SK-N-SH (cell line): ENCODE measurements around the gene IKZF1. TPM values are rescaled to one million over a fixed set of nuclear protein-coding genes. Genes with fewer than 3 reads are reported as not detected.
A peak's percentile ranks its signal among the peaks of the same experiment; 100 is the strongest.

Experiments
- CTCF ChIA-PET: fragments of 300-600, 350-600 bp; formaldehyde crosslinking; extraction: SDS; loops from one replicate; lab custom pipeline; 2021; lab: Yijun Ruan, JAX
- POLR2A ChIA-PET: fragments of 350-600 bp; sonication (Branson Sonifier 250); formaldehyde crosslinking; extraction: SDS; loops from one replicate; lab custom pipeline; 2020; ENCODE audit warnings: antibody characterized with exemption, inconsistent platforms; lab: Yijun Ruan, JAX
- DNase-seq: peaks from one replicate; pipeline ENCODE4 v3.0.0; 2012
- H2AFZ ChIP-seq: fragments of 200-600 bp; sonication (generic); 2 replicates; pipeline ENCODE4 v1.8.1; 2016; ENCODE audit warnings: antibody characterized with exemption, mild to moderate bottlenecking, low read depth
- H3F3A ChIP-seq: fragments of 200-600 bp; sonication (generic); replicated peaks from 2 replicates; pipeline ENCODE3; 2016; ENCODE audit warnings: antibody characterized with exemption, mild to moderate bottlenecking; ENCODE audit not compliant: insufficient read depth
- H3K27ac ChIP-seq, 2 experiments: fragments of 200-500 bp in 1 of 2; fragments of 200-600 bp in 1 of 2; sonication (Bioruptor generic) in 1 of 2; sonication (generic), shearing (Covaris generic) in 1 of 2; 2 replicates each; pipeline versions ENCODE4 v1.5.1 to v1.6.1; 2014 to 2016; ENCODE audit warnings: low read depth in 2 of 2, inconsistent platforms in 1 of 2, low read length in 1 of 2, mild to moderate bottlenecking in 1 of 2, mixed read lengths in 1 of 2
- H3K27me3 ChIP-seq: fragments of 200-600 bp; sonication (generic), shearing (Covaris generic); 2 replicates; pipeline ENCODE4 v1.6.1; 2016; ENCODE audit warnings: mixed run types; ENCODE audit not compliant: insufficient read depth
- H3K36me3 ChIP-seq, 2 experiments: fragments of 200-500 bp in 1 of 2; fragments of 200-600 bp in 1 of 2; sonication (Bioruptor generic) in 1 of 2; sonication (generic) in 1 of 2; replicated peaks in 1 of 2; 2 replicates each; pipeline versions ENCODE3 to v1.5.1; 2014 to 2016; ENCODE audit warnings: low read length in 1 of 2, mild to moderate bottlenecking in 1 of 2; ENCODE audit not compliant: insufficient read depth in 2 of 2, control insufficient read depth in 1 of 2
- H3K4me1 ChIP-seq, 2 experiments: fragments of 200-500 bp in 1 of 2; fragments of 200-600 bp in 1 of 2; sonication (Bioruptor generic) in 1 of 2; sonication (generic), shearing (Covaris generic) in 1 of 2; 2 replicates each; pipeline versions ENCODE4 v1.5.1 to v1.6.1; 2014 to 2016; ENCODE audit warnings: low read depth in 1 of 2, low read length in 1 of 2, mixed run types in 1 of 2; ENCODE audit not compliant: insufficient read depth in 2 of 2, control insufficient read depth in 1 of 2
- H3K4me2 ChIP-seq: fragments of 200-600 bp; sonication (generic), shearing (Covaris generic); 2 replicates; pipeline ENCODE4 v1.6.1; 2017; ENCODE audit warnings: mixed run types
- H3K4me3 ChIP-seq, 2 experiments: fragments of 200-500 bp in 1 of 2; fragments of 200-600 bp in 1 of 2; sonication (Bioruptor generic) in 1 of 2; sonication (generic), shearing (Covaris generic) in 1 of 2; 2 replicates each; pipeline versions ENCODE4 v1.5.1 to v1.8.1; 2014 to 2016; ENCODE audit warnings: low read depth in 2 of 2, inconsistent platforms in 1 of 2, low read length in 1 of 2, mild to moderate bottlenecking in 1 of 2, mixed read lengths in 1 of 2, moderate library complexity in 1 of 2
- H3K79me2 ChIP-seq: fragments of 200-600 bp; sonication (generic); 2 replicates; pipeline ENCODE4 v1.8.1; 2017; ENCODE audit warnings: mild to moderate bottlenecking; ENCODE audit not compliant: insufficient read depth
- H3K9ac ChIP-seq: fragments of 200-600 bp; sonication (generic); 2 replicates; pipeline ENCODE4 v1.6.1; 2017; ENCODE audit warnings: mixed run types
- H3K9me2 ChIP-seq: fragments of 200-600 bp; sonication (generic); 2 replicates; pipeline ENCODE4 v1.6.1; 2017; ENCODE audit warnings: mixed run types
- H3K9me3 ChIP-seq: fragments of 200-600 bp; sonication (generic); 2 replicates; pipeline ENCODE4 v1.6.1; 2017; ENCODE audit warnings: mixed run types, mild to moderate bottlenecking, moderate library complexity
- H4K20me1 ChIP-seq: fragments of 200-600 bp; sonication (generic); 2 replicates; pipeline ENCODE4 v1.6.1; 2017; ENCODE audit warnings: mild to moderate bottlenecking, mixed run types; ENCODE audit not compliant: insufficient read depth
- CHD2 ChIP-seq: fragments of 150-350 bp; IDR thresholded peaks from 2 replicates; pipeline ENCODE4 v1.6.1; 2018; ENCODE audit warnings: low read length; ENCODE audit not compliant: partially characterized antibody
- EP300 ChIP-seq, 2 experiments: IDR thresholded peaks; 2 replicates each; pipeline versions ENCODE4 v1.4.0 to v1.6.1; 2012; ENCODE audit warnings: borderline replicate concordance in 1 of 2, low read depth in 1 of 2, low read length in 1 of 2
- EZH2phosphoT487 ChIP-seq: fragments of 200-600 bp; sonication (generic); IDR thresholded peaks from 2 replicates; pipeline ENCODE4 v1.6.1; 2017; ENCODE audit warnings: low read depth, mixed run types, mild to moderate bottlenecking, antibody characterized with exemption, moderate library complexity, borderline replicate concordance
- FOXJ3 ChIP-seq: sonication (generic); formaldehyde crosslinking; IDR thresholded peaks from 2 replicates; pipeline ENCODE4 v1.5.1; 2020; ENCODE audit warnings: mild to moderate bottlenecking, missing genetic modification reagents
- FOXM1 ChIP-seq: IDR thresholded peaks from 2 replicates; pipeline ENCODE4 v1.4.0; 2012; ENCODE audit warnings: low read depth, mild to moderate bottlenecking
- GATA2 ChIP-seq: sonication (generic); formaldehyde crosslinking; IDR thresholded peaks from 2 replicates; pipeline ENCODE4 v1.5.0; 2020; ENCODE audit warnings: mild to moderate bottlenecking, missing genetic modification reagents
- JUND ChIP-seq: IDR thresholded peaks from 2 replicates; pipeline ENCODE4 v1.4.0; 2012
- MEF2A ChIP-seq: IDR thresholded peaks from 2 replicates; pipeline ENCODE4 v1.4.0; 2012; ENCODE audit warnings: low read depth, borderline replicate concordance
- MXI1 ChIP-seq: IDR thresholded peaks from 2 replicates; pipeline ENCODE4 v1.6.1; 2012; ENCODE audit warnings: mild to moderate bottlenecking, low read depth, low read length, improper control_type of control experiment
- POLR2AphosphoS5 ChIP-seq: IDR thresholded peaks from 2 replicates; pipeline ENCODE4 v1.6.1; 2012; ENCODE audit warnings: low read depth, low read length
- RXRA ChIP-seq: IDR thresholded peaks from 2 replicates; pipeline ENCODE4 v1.4.0; 2012; ENCODE audit warnings: low read depth, mild to moderate bottlenecking, borderline replicate concordance
- SIN3A ChIP-seq: IDR thresholded peaks from 2 replicates; pipeline ENCODE4 v1.6.1; 2012; ENCODE audit warnings: low read depth, mild to moderate bottlenecking, low read length, moderate library complexity, borderline replicate concordance
- SMC3 ChIP-seq: IDR thresholded peaks from 2 replicates; pipeline ENCODE4 v1.6.1; 2012; ENCODE audit warnings: low read depth, low read length, improper control_type of control experiment
- TAF1 ChIP-seq: IDR thresholded peaks from 2 replicates; pipeline ENCODE4 v1.6.1; 2012; ENCODE audit warnings: low read depth, mild to moderate bottlenecking, low read length, moderate library complexity, borderline replicate concordance
- YY1 ChIP-seq: IDR thresholded peaks from 2 replicates; pipeline ENCODE4 v1.4.0; 2012; ENCODE audit warnings: low read depth, mild to moderate bottlenecking
- ZBTB33 ChIP-seq: IDR thresholded peaks from 2 replicates; pipeline ENCODE4 v1.4.0; 2012; ENCODE audit warnings: low read depth, borderline replicate concordance
- WGBS: methylation state at CpG from one replicate; pipeline ENCODE4 v1.1.6; 2017; ENCODE audit warnings: low lambda C conversion rate; 5-methylcytosine and 5-hydroxymethylcytosine counted together
- polyA plus RNA-seq, 3 experiments: library from polyadenylated mRNA; depleted of rRNA; stranded (reverse); fragments of >200 nt; gene quantifications; 2 replicates each; pipeline ENCODE4 v1.2.3, GENCODE V29; 2012
- TF ChIP-seq, protein P1 (sequence below): IDR thresholded peaks from 2 replicates; pipeline ENCODE4 v1.4.0; 2012; ENCODE audit warnings: low read depth

IKZF1 gene
- polyA plus RNA-seq, 1 of the 3 experiments (the other 2 are of a cell fraction): not detected

GRCh38 chr7:50397971-50398324 is 93.4 kb downstream of the IKZF1 start:
- Histone ChIP-seq H3K9ac (no peak overlapping the region), H3K4me1 (peaks cover 0 to 9% of the 10 kb centered on the region in 2 experiments; a peak in 1 of 4 replicates), H3K9me2 (no peaks in the 10 kb centered on the region), H4K20me1 (no peaks in the 10 kb centered on the region), H3K9me3 (no peaks in the 10 kb centered on the region), H3K27ac (no peak overlapping the region), H3K79me2 (no peaks in the 10 kb centered on the region), H3F3A (no peaks in the 10 kb centered on the region), H3K4me3 (no peak overlapping the region), H3K27me3 (peaks cover 39% of the 10 kb centered on the region), H3K36me3 (no peaks in the 10 kb centered on the region), H2AFZ (no peak overlapping the region), H3K4me2 (no peak overlapping the region)
- no peak for TF ChIP-seq MXI1
- CTCF ChIA-PET: interaction anchor here (0.9 to 6.7 kb wide), 5 partner anchors 15 to 191 kb away, joined by 3 to 31 read pairs (median 4); no protein-coding TSS in a partner anchor
- no peak for DNase-seq
- POLR2A ChIA-PET: no interaction called here
- 16% methylated on average over 1 of the region's 1 CpG for WGBS

DNA sequence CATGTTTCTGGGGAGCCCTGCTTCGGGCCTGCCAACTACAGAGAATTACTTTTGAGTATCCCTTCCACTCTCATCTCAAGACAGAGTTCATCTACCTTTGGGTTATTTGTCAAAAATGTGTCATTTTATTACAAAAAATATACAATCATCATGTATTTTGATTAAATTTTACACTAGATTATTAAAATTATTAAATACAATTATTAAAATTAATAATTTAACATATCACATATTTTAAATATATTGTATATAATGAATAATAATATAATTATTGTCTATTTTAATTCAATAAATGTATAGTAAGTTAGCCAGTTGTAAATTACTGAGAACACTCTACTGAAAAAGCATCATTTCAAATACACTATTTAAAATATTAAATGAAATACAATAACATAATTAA is 94.7 kb downstream of the IKZF1 start:
- no peak overlapping the region for H3K27ac ChIP-seq
- WGBS: 16% methylated on average over 1 of the region's 1 CpG
- peaks cover 0 to 9% of the 10 kb centered on the region in 2 experiments; a peak in 1 of 4 replicates for H3K4me1 ChIP-seq
- DNase-seq: no peak
- no peaks in the 10 kb centered on the region for H3K9me3 ChIP-seq
- H2AFZ ChIP-seq: no peak overlapping the region
- ChIA-PET POLR2A (no interaction called here), CTCF (interaction anchor here (1.3 to 6.7 kb wide), 3 partner anchors 19 to 193 kb away, joined by 3 to 31 read pairs (median 27); no protein-coding TSS in a partner anchor)
- TF ChIP-seq, protein P1, sequence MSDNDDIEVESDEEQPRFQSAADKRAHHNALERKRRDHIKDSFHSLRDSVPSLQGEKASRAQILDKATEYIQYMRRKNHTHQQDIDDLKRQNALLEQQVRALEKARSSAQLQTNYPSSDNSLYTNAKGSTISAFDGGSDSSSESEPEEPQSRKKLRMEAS: no peak
- TF ChIP-seq YY1: no peak
- TF ChIP-seq MEF2A: no peak
- TF ChIP-seq SIN3A: no peak
- no peak for TF ChIP-seq FOXM1
- TF ChIP-seq GATA2: no peak
- no peak for TF ChIP-seq MXI1
- TF ChIP-seq FOXJ3 (CRISPR knock-in tag): no peak
- TF ChIP-seq TAF1: no peak
- TF ChIP-seq EZH2phosphoT487: no peak
- TF ChIP-seq CHD2: no peak
- no peak for TF ChIP-seq RXRA
- H3K9me2 ChIP-seq: no peaks in the 10 kb centered on the region
- H3F3A ChIP-seq: no peaks in the 10 kb centered on the region
- no peak overlapping the region for H3K9ac ChIP-seq
- no peaks in the 10 kb centered on the region for H4K20me1 ChIP-seq
- H3K79me2 ChIP-seq: no peaks in the 10 kb centered on the region
- peaks cover 34% of the 10 kb centered on the region for H3K27me3 ChIP-seq
- H3K4me3 ChIP-seq: no peak overlapping the region
- H3K4me2 ChIP-seq: no peak overlapping the region
- no peaks in the 10 kb centered on the region for H3K36me3 ChIP-seq

- Histone ChIP-seq H3K27ac (no peak overlapping the region), H4K20me1 (no peaks in the 10 kb centered on the region), H2AFZ (no peak overlapping the region), H3K27me3 (peaks cover 34% of the 10 kb centered on the region), H3K79me2 (no peaks in the 10 kb centered on the region), H3K4me1 (peaks cover 0 to 9% of the 10 kb centered on the region in 2 experiments; a peak in 1 of 4 replicates), H3F3A (no peaks in the 10 kb centered on the region), H3K9me2 (no peaks in the 10 kb centered on the region), H3K9ac (no peak overlapping the region), H3K36me3 (no peaks in the 10 kb centered on the region), H3K4me3 (peak overlapping the region in 1 of 2 experiments; percentile 26; a peak in 1 of 4 replicates), H3K9me3 (no peaks in the 10 kb centered on the region), H3K4me2 (0 out of 2 replicates have a peak overlapping the region, but pooled peaks have one; percentile 18)
- 31% methylated on average over 19 of the region's 21 CpGs for WGBS
- CTCF ChIA-PET: interaction anchor here (5.7 to 6.7 kb wide), 2 partner anchors 19 to 193 kb away, joined by 27 to 31 read pairs; no protein-coding TSS in a partner anchor
- no peak for DNase-seq
- POLR2A ChIA-PET: no interaction called here
- TF ChIP-seq ZBTB33 (no peak), TAF1 (no peak), GATA2 (no peak), SMC3 (no peak), YY1 (no peak), EP300 (IDR thresholded peaks at IDR 0.05; ENCODE audit: borderline replicate concordance in 1 of 2, low read depth in 1 of 2, low read length in 1 of 2) (no peak), CHD2 (no peak), POLR2AphosphoS5 (no peak), MEF2A (no peak), JUND (no peak)
Measured at GRCh38 chr7:50399635-50400034, 95.1 kb downstream of the IKZF1 start.
